HT1080 (cell line): Measurements from ENCODE around the gene KCNN4. TPM values are rescaled to one million over a fixed set of nuclear protein-coding genes. Genes with fewer than 3 reads are reported as not detected.

ENCODE experiments used
- DNase-seq: peaks from one replicate; pipeline ENCODE4 v3.0.0-alpha.2; 2015; ENCODE audit warnings: low read depth
- total RNA-seq: library from RNA; depleted of rRNA; stranded (reverse); fragments of >200 nt; shearing (Covaris generic); gene quantifications from 2 replicates; pipeline ENCODE4 v1.2.3, GENCODE V29; 2014; rRNA removed

KCNN4 gene
- total RNA-seq, 1 experiment from 2014 or later: 108 TPM

GRCh38 chr19:43719918-43720317 lies 60.9 kb downstream of the KCNN4 start:
- DNase-seq: no peak

GRCh38 chr19:43719378-43719868 lies 61.4 kb downstream of the KCNN4 start:
- no peak for DNase-seq

- no peak for DNase-seq
Measured at GRCh38 chr19:43718627-43719377, 62.0 kb downstream of the KCNN4 start.

Other genes with a start within 250 kb of the KCNN4 start
- not detected in 2 replicates for gene ZNF575, start 247.8 kb downstream of the KCNN4 start, total RNA-seq
- gene XRCC1, start 205.4 kb downstream of the KCNN4 start, total RNA-seq: 24.3 and 32.5 TPM in 2 replicates
- 0.58 TPM in 1 of 2 replicates, not detected in the other for gene PINLYP, start 205.2 kb downstream of the KCNN4 start, total RNA-seq
- 7.1 and 12.4 TPM in 2 replicates for gene IRGQ, start 184.8 kb downstream of the KCNN4 start, total RNA-seq
- gene ZNF576, start 184.4 kb downstream of the KCNN4 start, total RNA-seq: 19.4 and 19.9 TPM in 2 replicates
- gene SRRM5, start 168.9 kb downstream of the KCNN4 start, total RNA-seq: 0.03 TPM in 1 of 2 replicates, not detected in the other
- gene ZNF428, start 161.3 kb downstream of the KCNN4 start, total RNA-seq: 23.6 and 24.8 TPM in 2 replicates
- 1.3 and 1.5 TPM in 2 replicates for gene CADM4, start 141.1 kb downstream of the KCNN4 start, total RNA-seq
- gene PLAUR, start 110.8 kb downstream of the KCNN4 start, total RNA-seq: 217 and 240 TPM in 2 replicates
- not detected in 2 replicates for gene IRGC, start 64.9 kb downstream of the KCNN4 start, total RNA-seq
- 29.0 and 37.5 TPM in 2 replicates for gene SMG9, start 26.0 kb downstream of the KCNN4 start, total RNA-seq
- gene LYPD5, start 21.5 kb upstream of the KCNN4 start, total RNA-seq: 0.07 and 0.37 TPM in 2 replicates
- gene ZNF283, start 46.3 kb upstream of the KCNN4 start, total RNA-seq: 4.3 and 6.0 TPM in 2 replicates
- gene ZNF404, start 103.0 kb upstream of the KCNN4 start, total RNA-seq: 1.1 and 1.2 TPM in 2 replicates
- 22.8 and 25.4 TPM in 2 replicates for gene ZNF45, start 154.3 kb upstream of the KCNN4 start, total RNA-seq
- gene ZNF221, start 170.3 kb upstream of the KCNN4 start, total RNA-seq: 3.1 and 3.7 TPM in 2 replicates
- 4.4 and 5.3 TPM in 2 replicates for gene ZNF155, start 203.2 kb upstream of the KCNN4 start, total RNA-seq
- 2.6 and 5.3 TPM in 2 replicates for gene ZNF230, start 222.0 kb upstream of the KCNN4 start, total RNA-seq
- gene ZNF222, start 244.4 kb upstream of the KCNN4 start, total RNA-seq: 3.7 and 5.6 TPM in 2 replicates